Memory B cell (primary cell): ENCODE measurements around the gene ARHGAP6.

Source experiments
- ATAC-seq: fragments of 150-1000 bp; cut with Tn5 transposase; 2 replicates; pipeline ENCODE4 v1.10.0; 2021; ENCODE audit warnings: low read depth, mild to moderate bottlenecking, moderate library complexity
- DNase-seq, 2 donors: peaks; one replicate each; pipeline ENCODE4 v3.0.0; 2022; ENCODE audit warnings: low spot score in 2 of 2
- H3K27ac Mint-ChIP-seq: one replicate; pipeline ENCODE4 v1.8.0; 2022; ENCODE audit warnings: mild to moderate bottlenecking, moderate library complexity, mixed read lengths
- H3K27me3 Mint-ChIP-seq: one replicate; pipeline ENCODE4 v1.8.0; 2022; ENCODE audit warnings: mixed read lengths
- H3K36me3 Mint-ChIP-seq: one replicate; pipeline ENCODE4 v1.8.0; 2022; ENCODE audit warnings: mild to moderate bottlenecking, mixed read lengths
- H3K4me1 Mint-ChIP-seq: one replicate; pipeline ENCODE4 v1.8.0; 2022; ENCODE audit warnings: mixed read lengths
- H3K4me3 Mint-ChIP-seq: one replicate; pipeline ENCODE4 v1.8.0; 2022; ENCODE audit warnings: mild to moderate bottlenecking, moderate library complexity, mixed read lengths
- H3K9me3 Mint-ChIP-seq: one replicate; pipeline ENCODE4 v1.8.0; 2022; ENCODE audit warnings: mixed read lengths

The ARHGAP6 gene

DNA sequence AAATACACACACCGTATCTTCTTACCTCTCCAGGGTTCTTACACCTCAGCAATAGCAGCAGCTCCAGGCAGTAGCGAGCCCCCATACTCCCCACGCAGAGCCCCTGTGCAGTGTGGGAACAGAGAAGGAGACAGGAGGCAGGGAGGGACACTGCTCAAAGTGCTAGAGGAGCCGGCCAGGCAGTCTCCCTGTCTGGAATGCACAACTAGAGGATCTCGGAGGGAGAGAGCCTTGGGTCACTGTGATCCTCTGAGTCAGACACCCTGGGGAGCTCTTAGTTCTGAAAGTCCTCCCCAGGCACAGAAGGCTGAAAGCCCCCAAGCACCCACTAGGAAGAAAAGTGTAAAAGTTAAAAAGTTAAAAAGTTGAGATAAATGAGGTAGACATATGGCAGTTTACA, 356.5 kb downstream of the ARHGAP6 start:
- Mint-ChIP-seq H3K27me3 (no peaks in the 10 kb centered on the region), H3K27ac (no peak overlapping the region), H3K4me3 (no peak overlapping the region), H3K36me3 (peaks cover 2% of the 10 kb centered on the region), H3K9me3 (no peaks in the 10 kb centered on the region), H3K4me1 (peaks cover 5% of the 10 kb centered on the region)
- DNase-seq = no peak
- ATAC-seq = no peak

DNA sequence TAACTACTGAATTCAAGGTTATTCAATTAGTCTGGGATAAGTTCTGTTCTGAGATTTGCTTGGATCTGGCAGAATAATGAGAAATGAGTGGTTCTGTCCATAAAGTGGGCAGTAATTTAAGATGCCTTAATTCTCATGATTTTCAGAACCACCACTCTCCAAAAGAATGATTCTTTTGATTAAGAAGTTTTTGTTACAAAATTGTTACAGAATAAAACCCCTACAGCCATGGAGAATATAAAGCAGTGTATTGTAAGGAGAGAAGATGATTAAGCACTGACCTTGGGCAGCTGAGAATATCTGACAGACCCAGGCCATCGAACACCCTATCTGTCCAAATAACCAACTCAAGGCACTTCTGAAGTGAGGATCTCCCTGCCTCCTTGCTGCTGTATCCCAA, 360.1 kb downstream of the ARHGAP6 start:
- ATAC-seq (no peak), DNase-seq (no peak)
- Mint-ChIP-seq H3K4me1 (no peaks in the 10 kb centered on the region), H3K27ac (no peak overlapping the region), H3K36me3 (peaks cover 2% of the 10 kb centered on the region), H3K9me3 (no peaks in the 10 kb centered on the region), H3K27me3 (no peaks in the 10 kb centered on the region), H3K4me3 (no peak overlapping the region)

- H3K9me3 Mint-ChIP-seq = no peaks in the 10 kb centered on the region
- H3K27ac Mint-ChIP-seq = no peak overlapping the region
- no peak for DNase-seq
- no peaks in the 10 kb centered on the region for H3K27me3 Mint-ChIP-seq
- no peak overlapping the region for H3K4me3 Mint-ChIP-seq
- no peak for ATAC-seq
- H3K4me1 Mint-ChIP-seq = no peaks in the 10 kb centered on the region
- peaks cover 2% of the 10 kb centered on the region for H3K36me3 Mint-ChIP-seq
Observed at GRCh38 chrX:11304829-11305228, 360.9 kb downstream of the ARHGAP6 start.

- Mint-ChIP-seq H3K4me1 (peaks cover 8% of the 10 kb centered on the region), H3K36me3 (peaks cover 1% of the 10 kb centered on the region), H3K9me3 (no peaks in the 10 kb centered on the region), H3K4me3 (no peak overlapping the region), H3K27me3 (no peaks in the 10 kb centered on the region), H3K27ac (no peak overlapping the region)
- no peak for DNase-seq
- no peak for ATAC-seq
Observed at GRCh38 chrX:11298600-11298999, 367.1 kb downstream of the ARHGAP6 start.

- Mint-ChIP-seq H3K4me3 (no peak overlapping the region), H3K9me3 (no peaks in the 10 kb centered on the region), H3K36me3 (peaks cover 3% of the 10 kb centered on the region), H3K4me1 (peaks cover 8% of the 10 kb centered on the region), H3K27ac (no peak overlapping the region), H3K27me3 (no peaks in the 10 kb centered on the region)
- DNase-seq = no peak
- no peak for ATAC-seq
Observed at GRCh38 chrX:11296051-11296450, 369.7 kb downstream of the ARHGAP6 start.

GRCh38 chrX:11293113-11293512, 372.6 kb downstream of the ARHGAP6 start, which contains the start of gene AMELX:
AMELX (plus strand) TSS chrX:11293413; CDS start chrX:11294789, 1,376 bp downstream.
- Mint-ChIP-seq H3K27me3 (no peaks in the 10 kb centered on the region), H3K4me3 (no peak within 1 kb of the TSS), H3K27ac (no peak within 1 kb of the TSS), H3K36me3 (peaks cover 3% of the 10 kb centered on the region), H3K4me1 (peaks cover 8% of the 10 kb centered on the region), H3K9me3 (no peaks in the 10 kb centered on the region)
- ATAC-seq (no peak), DNase-seq (no peak)

DNA sequence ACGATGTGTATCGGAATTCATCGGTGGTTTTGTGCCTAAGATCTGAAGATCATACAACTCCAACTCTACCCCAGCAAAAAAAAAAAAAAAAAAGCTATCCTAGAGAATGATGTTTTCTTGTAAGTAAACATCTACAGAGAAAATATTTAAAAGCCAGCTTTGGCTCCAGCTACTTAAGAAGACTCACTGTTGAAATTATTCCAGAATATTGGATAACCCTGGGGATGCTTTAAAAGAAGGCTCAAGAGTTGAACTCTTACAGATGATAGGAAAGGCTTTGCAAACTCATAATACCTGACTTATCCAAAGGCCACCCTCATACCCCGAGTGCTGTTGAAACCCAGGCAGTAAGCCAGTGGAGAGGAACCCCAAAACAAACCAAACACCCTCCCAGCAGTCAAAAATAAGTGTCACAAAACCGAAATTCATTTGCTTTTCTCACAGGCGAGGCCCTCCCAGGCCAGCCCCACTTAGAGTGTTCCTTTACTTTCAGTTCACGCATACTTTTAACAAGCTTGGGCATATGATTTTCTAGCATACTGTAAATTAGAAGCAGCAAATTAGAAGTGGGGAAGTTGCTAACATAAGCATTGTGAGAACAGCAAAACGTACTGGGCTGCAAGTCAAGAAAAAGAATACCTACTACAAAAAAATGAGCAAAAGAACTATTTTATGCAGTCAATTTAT, 375.2 kb downstream of the ARHGAP6 start:
- Mint-ChIP-seq H3K4me3 (no peak overlapping the region), H3K36me3 (peaks cover 2% of the 10 kb centered on the region), H3K4me1 (peaks cover 4% of the 10 kb centered on the region), H3K27me3 (no peaks in the 10 kb centered on the region), H3K9me3 (no peaks in the 10 kb centered on the region), H3K27ac (no peak overlapping the region)
- no peak for ATAC-seq
- DNase-seq = no peak

GRCh38 chrX:11287505-11287904, 378.2 kb downstream of the ARHGAP6 start:
- DNase-seq = no peak
- Mint-ChIP-seq H3K27ac (no peak overlapping the region), H3K36me3 (peaks cover 2% of the 10 kb centered on the region), H3K9me3 (no peaks in the 10 kb centered on the region), H3K27me3 (no peaks in the 10 kb centered on the region), H3K4me1 (peaks cover 3% of the 10 kb centered on the region), H3K4me3 (no peak overlapping the region)
- no peak for ATAC-seq

- Mint-ChIP-seq H3K27me3 (no peaks in the 10 kb centered on the region), H3K36me3 (no peaks in the 10 kb centered on the region), H3K4me1 (peaks cover 3% of the 10 kb centered on the region), H3K27ac (no peak overlapping the region), H3K9me3 (no peaks in the 10 kb centered on the region), H3K4me3 (no peak overlapping the region)
- DNase-seq (no peak), ATAC-seq (no peak)
Observed at GRCh38 chrX:11285651-11286050, 380.1 kb downstream of the ARHGAP6 start.

- no peak overlapping the region for H3K27ac Mint-ChIP-seq
- H3K4me1 Mint-ChIP-seq = no peaks in the 10 kb centered on the region
- no peak for ATAC-seq
- H3K9me3 Mint-ChIP-seq = no peaks in the 10 kb centered on the region
- H3K27me3 Mint-ChIP-seq = no peaks in the 10 kb centered on the region
- no peak for DNase-seq
- H3K4me3 Mint-ChIP-seq = no peak overlapping the region
- no peaks in the 10 kb centered on the region for H3K36me3 Mint-ChIP-seq
Observed at GRCh38 chrX:11282043-11282442, 383.7 kb downstream of the ARHGAP6 start.

- H3K27me3 Mint-ChIP-seq = no peaks in the 10 kb centered on the region
- DNase-seq = no peak
- H3K27ac Mint-ChIP-seq = no peak overlapping the region
- no peaks in the 10 kb centered on the region for H3K9me3 Mint-ChIP-seq
- ATAC-seq = no peak
- peaks cover 12% of the 10 kb centered on the region for H3K4me1 Mint-ChIP-seq
- no peak overlapping the region for H3K4me3 Mint-ChIP-seq
- no peaks in the 10 kb centered on the region for H3K36me3 Mint-ChIP-seq
Observed at GRCh38 chrX:11273544-11273943, 392.2 kb downstream of the ARHGAP6 start.

DNA sequence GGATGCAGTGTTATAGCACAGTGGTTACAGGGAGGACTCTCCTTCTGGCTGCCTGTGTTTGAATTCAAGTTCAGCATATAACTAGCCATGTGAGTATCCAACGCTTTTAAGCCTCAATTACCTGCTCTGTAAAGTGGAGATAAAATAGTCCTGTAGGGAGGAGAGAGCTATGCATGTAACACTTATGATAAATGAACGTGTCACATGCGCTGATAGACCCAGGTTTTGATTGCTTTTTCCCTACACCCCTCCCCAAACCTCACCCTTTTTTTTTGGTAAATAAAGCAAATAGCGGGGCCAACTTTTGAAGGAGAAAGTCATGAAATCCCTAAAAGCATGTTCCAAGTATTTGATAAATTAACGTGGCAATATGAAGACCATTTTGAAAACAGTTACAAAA, 392.9 kb downstream of the ARHGAP6 start:
- no peak overlapping the region for H3K27ac Mint-ChIP-seq
- H3K27me3 Mint-ChIP-seq = no peaks in the 10 kb centered on the region
- no peaks in the 10 kb centered on the region for H3K36me3 Mint-ChIP-seq
- no peak overlapping the region for H3K4me3 Mint-ChIP-seq
- DNase-seq = no peak
- ATAC-seq = no peak
- no peaks in the 10 kb centered on the region for H3K9me3 Mint-ChIP-seq
- H3K4me1 Mint-ChIP-seq = peaks cover 12% of the 10 kb centered on the region

GRCh38 chrX:11272290-11272689, 393.4 kb downstream of the ARHGAP6 start:
- Mint-ChIP-seq H3K27ac (no peak overlapping the region), H3K9me3 (no peaks in the 10 kb centered on the region), H3K27me3 (no peaks in the 10 kb centered on the region), H3K36me3 (no peaks in the 10 kb centered on the region), H3K4me3 (no peak overlapping the region), H3K4me1 (peaks cover 12% of the 10 kb centered on the region)
- ATAC-seq (no peak), DNase-seq (no peak)

DNA sequence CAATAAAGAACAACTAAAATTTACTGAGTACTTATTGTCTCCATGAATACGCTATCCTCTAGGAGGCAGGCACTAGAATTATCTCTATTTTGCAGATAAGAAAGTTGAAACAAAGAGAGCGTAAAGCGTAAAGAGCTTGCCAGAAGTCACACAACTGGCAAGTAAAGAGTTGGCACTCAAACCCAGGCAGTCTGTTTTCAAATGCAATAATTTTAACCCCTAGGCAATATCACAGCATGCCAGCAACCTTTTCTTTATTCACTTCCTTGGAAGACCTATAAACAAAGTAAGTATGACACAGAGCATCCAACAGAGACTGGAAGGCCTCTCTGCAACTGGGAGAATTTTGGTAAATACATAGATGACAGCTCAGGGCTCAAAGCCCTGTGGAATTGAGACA, 395.7 kb downstream of the ARHGAP6 start:
- ATAC-seq (no peak), DNase-seq (no peak)
- Mint-ChIP-seq H3K4me1 (peaks cover 9% of the 10 kb centered on the region), H3K9me3 (no peaks in the 10 kb centered on the region), H3K36me3 (no peaks in the 10 kb centered on the region), H3K4me3 (no peak overlapping the region), H3K27me3 (no peaks in the 10 kb centered on the region), H3K27ac (no peak overlapping the region)

GRCh38 chrX:11269006-11269405, 396.7 kb downstream of the ARHGAP6 start:
- Mint-ChIP-seq H3K36me3 (no peaks in the 10 kb centered on the region), H3K4me3 (no peak overlapping the region), H3K27me3 (no peaks in the 10 kb centered on the region), H3K9me3 (no peaks in the 10 kb centered on the region), H3K27ac (no peak overlapping the region), H3K4me1 (peaks cover 9% of the 10 kb centered on the region)
- no peak for ATAC-seq
- no peak for DNase-seq
